ENCODE results near the gene RNF213.
"Not testable (repeated sequence)": the region's sequence is repeated elsewhere in the genome, so short reads cannot be mapped to it uniquely, and the experiment has no call there.

- TF ChIP-seq CTCF (IDR thresholded peaks at IDR 0.05; ENCODE audit: control extremely low read depth in 1 of 3, insufficient read depth in 1 of 3, low read depth in 1 of 3, low read length in 3 of 3); JUN (IDR thresholded peaks at IDR 0.05; ENCODE audit: low read depth, low read length); EZH2 (IDR thresholded peaks at IDR 0.05; ENCODE audit: low read depth, low read length, severe bottlenecking); RAD21 (IDR thresholded peaks at IDR 0.05 in 1 of 2, conservative IDR thresholded peaks at IDR 0.05 in 1 of 2; ENCODE audit: low read depth in 2 of 2, low read length in 2 of 2); POU5F1 (IDR thresholded peaks at IDR 0.05; ENCODE audit: low read depth, low read length); POLR2A (IDR thresholded peaks at IDR 0.05; ENCODE audit: control extremely low read depth in 1 of 2, low read depth in 2 of 2, low read length in 2 of 2); EGR1 (IDR thresholded peaks at IDR 0.05; ENCODE audit: borderline replicate concordance, low read depth, low read length): not testable (repeated sequence)
Observed at GRCh38 chr17:80244448-80244847, 16.2 kb upstream of the RNF213 start.

Data from H1 (cell line).